ENCODE data around the gene SYT17. TPM values are rescaled to one million over a fixed set of nuclear protein-coding genes. Genes with fewer than 3 reads are reported as not detected.

SYT17 gene
- total RNA-seq, 1 donor, result 0.52 TPM

DNA sequence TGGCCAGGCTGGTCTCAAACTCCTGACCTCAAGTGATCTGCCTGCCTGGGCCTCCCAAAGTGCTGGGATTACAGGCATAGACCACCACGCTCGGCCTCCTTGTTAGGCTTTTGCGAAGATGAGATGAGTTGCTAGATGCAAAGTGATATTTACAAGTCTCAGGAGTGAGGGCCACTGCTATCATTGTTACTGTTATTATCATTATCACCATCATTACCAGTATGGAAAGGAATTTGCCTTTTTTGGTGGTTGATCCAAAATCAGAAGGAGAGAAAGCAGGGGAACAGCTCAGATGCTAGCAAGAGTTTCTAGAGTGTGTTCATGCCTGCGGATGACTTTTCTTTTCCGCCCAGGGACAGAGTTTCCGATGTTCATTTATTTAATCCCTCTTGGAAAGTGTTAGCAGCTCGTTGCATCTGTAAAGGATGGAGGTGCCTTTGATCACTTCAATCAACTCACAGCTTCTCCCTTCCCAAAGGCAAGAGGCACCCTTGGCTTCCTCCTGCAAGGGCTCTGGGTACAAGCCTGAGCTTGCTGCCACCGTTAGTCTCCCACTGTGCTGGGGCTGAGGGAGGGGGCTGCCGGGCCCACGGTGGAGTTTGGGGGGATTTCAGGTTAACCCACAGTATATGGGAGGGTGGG, 32.7 kb upstream of the SYT17 start:
- H3K27me3 ChIP-seq (ENCODE audit: insufficient read depth, low read length), result no peaks in the 10 kb centered on the region
- H3K9me3 ChIP-seq (ENCODE audit: low read depth, low read length), result no peaks in the 10 kb centered on the region
- no peak overlapping the region for H3K4me3 ChIP-seq (ENCODE audit: low read length)
- H3K4me1 ChIP-seq (ENCODE audit: insufficient read depth, low read length), result peaks cover 41% of the 10 kb centered on the region

GRCh38 chr16:19135896-19136438, 32.1 kb upstream of the SYT17 start:
- peaks cover 34% of the 10 kb centered on the region for H3K4me1 ChIP-seq (ENCODE audit: insufficient read depth, low read length)
- no peaks in the 10 kb centered on the region for H3K9me3 ChIP-seq (ENCODE audit: low read depth, low read length)
- H3K27me3 ChIP-seq (ENCODE audit: insufficient read depth, low read length), result no peaks in the 10 kb centered on the region
- H3K4me3 ChIP-seq (ENCODE audit: low read length), result no peak overlapping the region

DNA sequence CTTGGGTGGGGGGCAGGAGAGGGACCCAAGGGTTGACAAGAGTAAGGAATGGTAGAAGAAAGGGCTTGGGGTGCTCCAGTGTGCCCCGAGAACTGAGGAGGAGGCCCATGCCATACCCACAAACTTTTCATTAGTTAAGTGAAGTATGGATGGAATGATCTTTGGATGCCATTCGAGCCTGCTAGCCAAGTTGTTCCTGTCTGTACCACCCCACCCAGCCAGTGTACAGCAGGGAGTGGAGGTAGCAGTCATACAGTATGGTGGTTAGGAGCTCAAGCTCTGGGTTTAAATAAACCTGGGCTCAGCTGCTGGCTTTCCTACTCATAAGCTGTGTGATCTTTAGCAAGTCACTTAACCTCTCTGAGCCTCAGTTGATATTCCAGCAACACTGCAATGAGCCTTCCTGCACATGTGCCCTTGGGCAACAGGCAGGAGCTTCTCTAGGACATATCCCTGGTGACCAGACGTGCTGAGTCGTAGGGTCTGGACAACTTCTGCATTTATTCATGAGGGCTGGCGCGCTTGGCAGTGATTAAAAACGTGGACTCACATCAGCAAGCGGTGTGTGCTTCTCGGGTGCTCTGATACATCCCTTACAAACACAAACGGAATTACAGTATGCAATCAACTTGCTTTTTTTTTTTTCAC, 31.4 kb upstream of the SYT17 start:
- Histone ChIP-seq H3K27me3 (ENCODE audit: insufficient read depth, low read length) (no peaks in the 10 kb centered on the region), H3K9me3 (ENCODE audit: low read depth, low read length) (no peaks in the 10 kb centered on the region), H3K4me1 (ENCODE audit: insufficient read depth, low read length) (peaks cover 27% of the 10 kb centered on the region), H3K4me3 (ENCODE audit: low read length) (no peak overlapping the region)

- Histone ChIP-seq H3K9me3 (ENCODE audit: low read depth, low read length) (no peaks in the 10 kb centered on the region), H3K4me1 (ENCODE audit: insufficient read depth, low read length) (peaks cover 20% of the 10 kb centered on the region), H3K4me3 (ENCODE audit: low read length) (no peak overlapping the region), H3K27me3 (ENCODE audit: insufficient read depth, low read length) (no peaks in the 10 kb centered on the region)
These were observed 30.6 kb upstream of the SYT17 start for GRCh38 chr16:19137201-19138128.

DNA sequence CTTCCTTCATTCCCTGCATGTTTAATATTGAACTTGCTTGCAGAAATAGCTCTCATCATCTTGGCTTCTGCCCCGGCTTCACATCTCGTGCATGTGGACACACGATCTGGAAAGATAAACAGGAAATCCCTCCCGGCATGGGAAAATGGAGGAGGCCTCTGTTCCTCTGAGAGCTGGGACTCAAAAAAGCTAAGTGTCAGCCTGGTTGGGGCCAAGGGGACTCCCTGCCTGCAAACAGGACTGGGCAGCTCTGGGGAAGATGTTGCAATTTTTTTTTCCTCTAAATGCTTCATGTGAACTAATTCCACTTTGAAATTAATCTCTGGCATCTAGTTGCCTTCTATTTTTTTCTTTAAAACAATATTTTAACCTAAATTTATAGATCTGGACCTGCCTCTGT, 29.4 kb upstream of the SYT17 start:
- H3K4me3 ChIP-seq (ENCODE audit: low read length), result no peak overlapping the region
- H3K9me3 ChIP-seq (ENCODE audit: low read depth, low read length), result no peaks in the 10 kb centered on the region
- peaks cover 20% of the 10 kb centered on the region for H3K4me1 ChIP-seq (ENCODE audit: insufficient read depth, low read length)
- no peaks in the 10 kb centered on the region for H3K27me3 ChIP-seq (ENCODE audit: insufficient read depth, low read length)

- H3K27me3 ChIP-seq (ENCODE audit: insufficient read depth, low read length), result no peaks in the 10 kb centered on the region
- no peak overlapping the region for H3K4me3 ChIP-seq (ENCODE audit: low read length)
- no peaks in the 10 kb centered on the region for H3K9me3 ChIP-seq (ENCODE audit: low read depth, low read length)
- peaks cover 20% of the 10 kb centered on the region for H3K4me1 ChIP-seq (ENCODE audit: insufficient read depth, low read length)
These were observed 28.5 kb upstream of the SYT17 start for GRCh38 chr16:19139436-19140091.

GRCh38 chr16:19140396-19140795, 27.6 kb upstream of the SYT17 start:
- no peaks in the 10 kb centered on the region for H3K27me3 ChIP-seq (ENCODE audit: insufficient read depth, low read length)
- H3K4me3 ChIP-seq (ENCODE audit: low read length), result no peak overlapping the region
- H3K9me3 ChIP-seq (ENCODE audit: low read depth, low read length), result no peaks in the 10 kb centered on the region
- peaks cover 20% of the 10 kb centered on the region for H3K4me1 ChIP-seq (ENCODE audit: insufficient read depth, low read length)

DNA sequence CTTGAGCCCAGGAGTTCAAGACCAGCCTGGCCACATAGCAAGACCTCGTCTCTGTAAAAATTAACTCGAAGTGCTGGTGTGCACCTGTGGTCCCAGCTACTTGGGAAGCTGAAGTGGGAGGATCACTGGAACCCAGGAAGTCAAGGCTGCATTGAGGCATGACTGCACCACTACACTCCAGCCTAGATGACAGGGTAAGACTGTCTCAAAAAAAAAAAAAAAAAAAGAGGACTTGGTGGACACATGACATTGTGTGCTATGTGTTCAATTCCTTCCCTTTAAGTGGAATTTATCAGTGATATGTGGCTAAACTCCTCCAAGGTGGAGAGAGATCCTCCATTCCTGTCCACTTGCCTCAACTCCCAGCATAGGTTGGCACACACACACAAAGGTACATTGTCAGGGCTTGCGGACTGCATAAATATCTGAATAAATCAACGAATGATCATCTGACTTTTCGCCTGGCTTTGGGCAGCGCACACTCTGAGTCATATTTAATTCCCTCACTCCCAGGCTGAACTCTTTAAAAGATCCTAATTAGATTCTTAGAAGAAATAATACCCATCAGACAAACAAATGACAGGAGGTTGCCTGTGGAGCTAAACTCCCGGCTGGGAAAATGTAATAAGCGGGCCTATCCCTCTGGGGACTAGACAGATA, 25.0 kb upstream of the SYT17 start:
- H3K4me1 ChIP-seq (ENCODE audit: insufficient read depth, low read length), result peaks cover 4% of the 10 kb centered on the region
- H3K9me3 ChIP-seq (ENCODE audit: low read depth, low read length), result peaks cover 1% of the 10 kb centered on the region
- H3K4me3 ChIP-seq (ENCODE audit: low read length), result no peak overlapping the region
- H3K27me3 ChIP-seq (ENCODE audit: insufficient read depth, low read length), result no peaks in the 10 kb centered on the region

GRCh38 chr16:19143599-19143956, 24.5 kb upstream of the SYT17 start:
- peaks cover 4% of the 10 kb centered on the region for H3K9me3 ChIP-seq (ENCODE audit: low read depth, low read length)
- no peak overlapping the region for H3K4me3 ChIP-seq (ENCODE audit: low read length)
- H3K4me1 ChIP-seq (ENCODE audit: insufficient read depth, low read length), result peaks cover 2% of the 10 kb centered on the region
- no peaks in the 10 kb centered on the region for H3K27me3 ChIP-seq (ENCODE audit: insufficient read depth, low read length)

DNA sequence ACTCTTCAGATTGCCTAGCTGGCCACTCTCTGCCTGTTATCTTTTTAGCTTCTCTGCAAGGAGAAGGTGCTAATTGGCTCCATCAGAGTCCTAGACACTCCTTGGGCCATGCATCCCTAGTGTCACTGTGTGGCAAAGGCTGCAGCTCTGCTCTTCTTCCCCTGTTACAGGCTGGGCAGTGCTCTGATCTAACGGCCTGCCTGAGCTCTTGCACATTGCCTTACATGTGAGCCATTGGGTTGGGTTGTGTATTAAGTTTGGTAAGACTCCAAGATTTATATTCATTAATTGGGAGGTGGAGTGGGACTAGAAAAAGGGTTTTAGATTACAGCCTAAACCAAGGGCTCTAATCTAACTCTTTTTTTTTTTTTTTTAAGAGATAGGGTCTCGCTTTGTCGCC, 23.0 kb upstream of the SYT17 start:
- H3K4me1 ChIP-seq (ENCODE audit: insufficient read depth, low read length), result no peaks in the 10 kb centered on the region
- no peak overlapping the region for H3K4me3 ChIP-seq (ENCODE audit: low read length)
- peaks cover 4% of the 10 kb centered on the region for H3K9me3 ChIP-seq (ENCODE audit: low read depth, low read length)
- H3K27me3 ChIP-seq (ENCODE audit: insufficient read depth, low read length), result no peaks in the 10 kb centered on the region

DNA sequence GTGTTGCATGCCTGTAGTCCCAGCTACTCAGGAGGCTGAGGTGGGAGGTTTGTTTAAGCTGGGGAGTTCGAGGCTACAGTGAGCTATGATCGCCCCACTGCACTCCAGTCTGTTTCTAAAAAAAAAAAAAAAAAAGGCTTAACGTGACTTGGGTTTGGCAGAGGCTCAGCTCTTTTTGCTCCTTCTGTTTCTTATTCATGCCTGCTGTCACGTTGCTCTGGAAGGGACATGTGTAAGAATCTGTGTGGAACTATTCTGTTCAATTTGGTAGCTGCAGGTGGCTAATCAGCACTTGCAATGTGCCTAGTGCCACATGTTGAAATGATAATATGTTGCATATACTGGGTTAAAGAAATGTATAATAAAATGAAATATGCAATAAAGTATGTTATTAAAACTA, 20.9 kb upstream of the SYT17 start:
- Histone ChIP-seq H3K9me3 (ENCODE audit: low read depth, low read length) (peaks cover 4% of the 10 kb centered on the region), H3K4me3 (ENCODE audit: low read length) (no peak overlapping the region), H3K4me1 (ENCODE audit: insufficient read depth, low read length) (no peaks in the 10 kb centered on the region), H3K27me3 (ENCODE audit: insufficient read depth, low read length) (no peaks in the 10 kb centered on the region)

GRCh38 chr16:19147627-19148026, 20.4 kb upstream of the SYT17 start:
- Histone ChIP-seq H3K27me3 (ENCODE audit: insufficient read depth, low read length) (no peaks in the 10 kb centered on the region), H3K9me3 (ENCODE audit: low read depth, low read length) (peaks cover 4% of the 10 kb centered on the region), H3K4me3 (ENCODE audit: low read length) (no peak overlapping the region), H3K4me1 (ENCODE audit: insufficient read depth, low read length) (no peaks in the 10 kb centered on the region)

GRCh38 chr16:19148189-19148588, 19.9 kb upstream of the SYT17 start:
- Histone ChIP-seq H3K27me3 (ENCODE audit: insufficient read depth, low read length) (no peaks in the 10 kb centered on the region), H3K9me3 (ENCODE audit: low read depth, low read length) (peaks cover 4% of the 10 kb centered on the region), H3K4me3 (ENCODE audit: low read length) (no peak overlapping the region), H3K4me1 (ENCODE audit: insufficient read depth, low read length) (no peaks in the 10 kb centered on the region)

DNA sequence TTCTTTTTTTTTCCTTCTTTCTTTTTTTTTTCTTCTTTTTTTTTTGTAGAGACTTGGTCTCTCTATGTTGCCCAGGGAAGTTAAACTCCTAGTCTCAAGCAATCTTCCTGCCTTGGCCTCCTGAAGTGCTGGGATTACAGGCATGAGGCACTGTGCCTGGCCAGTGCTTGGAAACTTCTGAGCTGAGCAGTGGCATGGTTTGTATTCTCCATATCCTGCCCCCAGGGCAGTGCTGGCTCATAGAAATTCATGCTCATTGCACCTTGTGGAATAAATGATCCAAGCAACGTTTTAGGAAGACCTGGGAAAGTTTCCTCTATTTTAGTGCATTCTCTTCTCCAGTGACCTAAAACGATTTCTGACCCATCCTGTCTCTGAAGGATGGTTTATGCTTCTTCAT, 16.7 kb upstream of the SYT17 start:
- Histone ChIP-seq H3K4me1 (ENCODE audit: insufficient read depth, low read length) (no peaks in the 10 kb centered on the region), H3K4me3 (ENCODE audit: low read length) (no peak overlapping the region), H3K9me3 (ENCODE audit: low read depth, low read length) (peaks cover 4% of the 10 kb centered on the region), H3K27me3 (ENCODE audit: insufficient read depth, low read length) (no peaks in the 10 kb centered on the region)

All from mononuclear cell (primary cell).